GM19351 (cell line): ENCODE data around the gene MCOLN1.

Experiments
- ATAC-seq: cut with Tn5 transposase; IDR thresholded peaks from one replicate; pipeline ENCODE4 v1.9.1; 2021; ENCODE audit warnings: mild to moderate bottlenecking, moderate library complexity; ENCODE audit not compliant: unreplicated experiment

MCOLN1 gene

GRCh38 chr19:7500811-7501450 lies 21.5 kb upstream of the MCOLN1 start:
- ATAC-seq = no peak

- no peak for ATAC-seq
These were observed 19.9 kb upstream of the MCOLN1 start for GRCh38 chr19:7502552-7502951.

- no peak for ATAC-seq
These were observed 17.7 kb upstream of the MCOLN1 start for GRCh38 chr19:7504684-7505083.

GRCh38 chr19:7505288-7505681 lies 17.1 kb upstream of the MCOLN1 start:
- ATAC-seq = no peak

GRCh38 chr19:7505682-7506384 lies 16.6 kb upstream of the MCOLN1 start:
- no peak for ATAC-seq

GRCh38 chr19:7506385-7507328 lies 15.8 kb upstream of the MCOLN1 start:
- no peak for ATAC-seq

GRCh38 chr19:7507884-7508283 lies 14.5 kb upstream of the MCOLN1 start:
- ATAC-seq = no peak

- no peak for ATAC-seq
These were observed 12.8 kb upstream of the MCOLN1 start for GRCh38 chr19:7509625-7510024.

GRCh38 chr19:7512400-7512851 lies 10.0 kb upstream of the MCOLN1 start:
- no peak for ATAC-seq

- no peak for ATAC-seq
These were observed 8.4 kb upstream of the MCOLN1 start for GRCh38 chr19:7513809-7514642.

- no peak for ATAC-seq
These were observed 7.2 kb upstream of the MCOLN1 start for GRCh38 chr19:7515110-7515644.

- ATAC-seq = no peak
These were observed 6.7 kb upstream of the MCOLN1 start, which contains the start of gene ZNF358 for GRCh38 chr19:7515645-7516151. Gene ZNF358 (plus strand): TSS chr19:7516103. CDS start chr19:7519243, 3,140 bp downstream.

GRCh38 chr19:7516333-7516732 lies 6.1 kb upstream of the MCOLN1 start:
- no peak for ATAC-seq

- no peak for ATAC-seq
These were observed 5.5 kb upstream of the MCOLN1 start for GRCh38 chr19:7516878-7517277.

GRCh38 chr19:7519361-7520130 lies 2.9 kb upstream of the MCOLN1 start:
- no peak for ATAC-seq

GRCh38 chr19:7520131-7521051 lies 2.0 kb upstream of the MCOLN1 start:
- no peak for ATAC-seq

GRCh38 chr19:7521551-7522071 lies 813 bp upstream of the MCOLN1 start:
- ATAC-seq = no peak
